Activated naive CD8-positive, alpha-beta T cell treated with anti-CD3 and anti-CD28 coated beads, Interleukin-2, amount 10 ng/mL, durations not matched to agents 7 days and 5 days (primary cell): ENCODE measurements around the gene PRPF19. TPM values are rescaled to one million over a fixed set of nuclear protein-coding genes. Genes with fewer than 3 reads are reported as not detected.
A peak's percentile ranks its signal among the peaks of the same experiment; 100 is the strongest.

Experiments
- ATAC-seq: fragments of 150-1000 bp; cut with Tn5 transposase; one replicate; pipeline ENCODE4 v1.10.0; 2021; ENCODE audit warnings: low read depth, moderate library complexity
- POLR2A ChIA-PET: fragments of 350-600 bp; sonication (Branson Sonifier 250); formaldehyde crosslinking; loops from one replicate; lab custom pipeline; 2021; ENCODE audit warnings: antibody characterized with exemption; lab: Charles Lee
- DNase-seq: peaks from one replicate; pipeline ENCODE4 v3.0.0; 2021
- H3K27ac Mint-ChIP-seq: one replicate; pipeline ENCODE4 v1.8.0; 2022; ENCODE audit warnings: mild to moderate bottlenecking, mixed read lengths
- H3K27me3 Mint-ChIP-seq: one replicate; pipeline ENCODE4 v1.8.0; 2022; ENCODE audit warnings: mild to moderate bottlenecking, moderate library complexity, mixed read lengths
- H3K36me3 Mint-ChIP-seq: one replicate; pipeline ENCODE4 v1.8.0; 2021; ENCODE audit warnings: mild to moderate bottlenecking, mixed read lengths
- H3K4me1 Mint-ChIP-seq: one replicate; pipeline ENCODE4 v1.8.0; 2021; ENCODE audit warnings: mixed read lengths
- H3K4me3 Mint-ChIP-seq: one replicate; pipeline ENCODE4 v1.8.0; 2022; ENCODE audit warnings: mild to moderate bottlenecking, moderate library complexity, mixed read lengths
- H3K9me3 Mint-ChIP-seq: one replicate; pipeline ENCODE4 v1.8.0; 2021; ENCODE audit warnings: mixed read lengths
- total RNA-seq, 2 experiments: library from RNA; stranded (reverse); gene quantifications; one replicate each; pipeline ENCODE4 v1.2.3, GENCODE V29; 2021

The PRPF19 gene
- total RNA-seq, 2 experiments from 2014 or later, result 97.7 to 103 TPM

GRCh38 chr11:60905047-60905446 lies 1.3 kb downstream of the PRPF19 start:
- H3K27ac Mint-ChIP-seq, result peak overlapping the region; percentile 91
- H3K4me1 Mint-ChIP-seq, result peaks cover 30% of the 10 kb centered on the region
- POLR2A ChIA-PET, result interaction anchor here (0.6 to 1.8 kb wide), 4 partner anchors 10 to 36 kb away, joined by 3 to 20 read pairs (median 4); partner anchors contain the start of gene TMEM109
- no peaks in the 10 kb centered on the region for H3K9me3 Mint-ChIP-seq
- peak overlapping the region; percentile 81 for H3K4me3 Mint-ChIP-seq
- H3K27me3 Mint-ChIP-seq, result no peaks in the 10 kb centered on the region
- H3K36me3 Mint-ChIP-seq, result no peaks in the 10 kb centered on the region
- ATAC-seq (no peak), DNase-seq (no peak)

GRCh38 chr11:60902625-60903024 lies 3.8 kb downstream of the PRPF19 start:
- Mint-ChIP-seq H3K4me1 (peaks cover 27% of the 10 kb centered on the region), H3K27me3 (no peaks in the 10 kb centered on the region), H3K4me3 (no peak overlapping the region), H3K36me3 (peaks cover 7% of the 10 kb centered on the region), H3K27ac (no peak overlapping the region), H3K9me3 (no peaks in the 10 kb centered on the region)
- POLR2A ChIA-PET, result interaction anchor here (2.0 kb wide), 1 partner anchor 11 kb away, joined by 13 read pairs; the partner anchor contains the start of gene TMEM109
- no peak for ATAC-seq
- no peak for DNase-seq

GRCh38 chr11:60900673-60901404 lies 5.5 kb downstream of the PRPF19 start:
- ATAC-seq, result no peak

GRCh38 chr11:60899977-60900376 lies 6.4 kb downstream of the PRPF19 start:
- POLR2A ChIA-PET, result no interaction called here
- Mint-ChIP-seq H3K4me1 (peaks cover 14% of the 10 kb centered on the region), H3K4me3 (no peak overlapping the region), H3K27me3 (no peaks in the 10 kb centered on the region), H3K27ac (no peak overlapping the region), H3K36me3 (peaks cover 13% of the 10 kb centered on the region), H3K9me3 (no peaks in the 10 kb centered on the region)
- ATAC-seq, result no peak
- DNase-seq, result no peak

More at GRCh38 chr11:60900673-60901404, 5.5 kb downstream of the PRPF19 start:
- DNase-seq, result no peak
- H3K27me3 Mint-ChIP-seq, result no peaks in the 10 kb centered on the region
- POLR2A ChIA-PET, result interaction anchor here (0.7 kb wide), 1 partner anchor 17 kb away, joined by 5 read pairs; no protein-coding TSS in a partner anchor
- no peak overlapping the region for H3K4me3 Mint-ChIP-seq
- peaks cover 13% of the 10 kb centered on the region for H3K36me3 Mint-ChIP-seq
- H3K27ac Mint-ChIP-seq, result no peak overlapping the region
- no peaks in the 10 kb centered on the region for H3K9me3 Mint-ChIP-seq
- H3K4me1 Mint-ChIP-seq, result peaks cover 21% of the 10 kb centered on the region

GRCh38 chr11:60899046-60899936 lies 7.1 kb downstream of the PRPF19 start:
- no peak for DNase-seq
- H3K4me3 Mint-ChIP-seq, result no peak overlapping the region

GRCh38 chr11:60897496-60897895 lies 8.9 kb downstream of the PRPF19 start:
- POLR2A ChIA-PET, result no interaction called here
- Mint-ChIP-seq H3K4me3 (no peak overlapping the region), H3K27ac (no peak overlapping the region), H3K9me3 (no peaks in the 10 kb centered on the region), H3K27me3 (no peaks in the 10 kb centered on the region), H3K36me3 (peaks cover 13% of the 10 kb centered on the region), H3K4me1 (no peaks in the 10 kb centered on the region)
- DNase-seq (no peak), ATAC-seq (no peak)

More at GRCh38 chr11:60899046-60899936, 7.1 kb downstream of the PRPF19 start:
- H3K4me1 Mint-ChIP-seq, result peaks cover 9% of the 10 kb centered on the region
- H3K36me3 Mint-ChIP-seq, result peaks cover 13% of the 10 kb centered on the region
- peak; percentile 78 for ATAC-seq
- POLR2A ChIA-PET, result no interaction called here
- peak overlapping the region; percentile 31 for H3K27ac Mint-ChIP-seq
- no peaks in the 10 kb centered on the region for H3K9me3 Mint-ChIP-seq
- no peaks in the 10 kb centered on the region for H3K27me3 Mint-ChIP-seq

GRCh38 chr11:60895687-60896086 lies 10.7 kb downstream of the PRPF19 start:
- no peaks in the 10 kb centered on the region for H3K27me3 Mint-ChIP-seq
- no peak overlapping the region for H3K4me3 Mint-ChIP-seq
- ATAC-seq (no peak), DNase-seq (no peak)
- no peaks in the 10 kb centered on the region for H3K4me1 Mint-ChIP-seq
- peaks cover 15% of the 10 kb centered on the region for H3K36me3 Mint-ChIP-seq
- H3K9me3 Mint-ChIP-seq, result no peaks in the 10 kb centered on the region
- H3K27ac Mint-ChIP-seq, result no peak overlapping the region
- POLR2A ChIA-PET, result interaction anchor here (0.8 to 1.0 kb wide), 2 partner anchors 10 to 18 kb away, joined by 3 read pairs; partner anchors contain the start of gene TMEM109

GRCh38 chr11:60891103-60891741 lies 15.2 kb downstream of the PRPF19 start:
- Mint-ChIP-seq H3K4me1 (peaks cover 4% of the 10 kb centered on the region), H3K27ac (no peak overlapping the region), H3K27me3 (no peaks in the 10 kb centered on the region), H3K9me3 (no peaks in the 10 kb centered on the region), H3K36me3 (peaks cover 13% of the 10 kb centered on the region), H3K4me3 (no peak overlapping the region)
- DNase-seq (no peak), ATAC-seq (no peak)
- POLR2A ChIA-PET, result interaction anchor here (0.6 to 0.8 kb wide), 2 partner anchors 19 to 115 kb away, joined by 3 to 5 read pairs; no protein-coding TSS in a partner anchor

- Mint-ChIP-seq H3K9me3 (no peaks in the 10 kb centered on the region), H3K27me3 (no peaks in the 10 kb centered on the region), H3K4me3 (no peak overlapping the region), H3K4me1 (peaks cover 4% of the 10 kb centered on the region), H3K36me3 (peaks cover 15% of the 10 kb centered on the region), H3K27ac (no peak overlapping the region)
- ATAC-seq, result no peak
- DNase-seq, result no peak
- POLR2A ChIA-PET, result interaction anchor here (0.6 to 0.8 kb wide), 2 partner anchors 19 to 115 kb away, joined by 3 to 5 read pairs; no protein-coding TSS in a partner anchor
Measured at GRCh38 chr11:60890696-60891095, 15.7 kb downstream of the PRPF19 start.

- Mint-ChIP-seq H3K4me1 (peaks cover 4% of the 10 kb centered on the region), H3K27me3 (no peaks in the 10 kb centered on the region), H3K36me3 (peaks cover 22% of the 10 kb centered on the region), H3K4me3 (no peak overlapping the region), H3K9me3 (no peaks in the 10 kb centered on the region), H3K27ac (peak overlapping the region; percentile 11)
- POLR2A ChIA-PET, result interaction anchor here (0.8 kb wide), 1 partner anchor 18 kb away, joined by 3 read pairs; no protein-coding TSS in a partner anchor
- DNase-seq, result no peak
- no peak for ATAC-seq
Measured at GRCh38 chr11:60889869-60890311, 16.5 kb downstream of the PRPF19 start.

- H3K27ac Mint-ChIP-seq, result no peak overlapping the region
- peaks cover 9% of the 10 kb centered on the region for H3K4me1 Mint-ChIP-seq
- H3K36me3 Mint-ChIP-seq, result peaks cover 26% of the 10 kb centered on the region
- ATAC-seq, result peak; percentile 99
- DNase-seq, result peak; percentile 55
- H3K27me3 Mint-ChIP-seq, result no peaks in the 10 kb centered on the region
- POLR2A ChIA-PET, result interaction anchor here (0.7 to 2.8 kb wide), 8 partner anchors 17 to 112 kb away, joined by 3 to 35 read pairs (median 6); partner anchors contain the start of gene PTGDR2
- no peak overlapping the region for H3K4me3 Mint-ChIP-seq
- no peaks in the 10 kb centered on the region for H3K9me3 Mint-ChIP-seq
Measured at GRCh38 chr11:60887556-60887955, 18.8 kb downstream of the PRPF19 start.

GRCh38 chr11:60880643-60881282 lies 25.6 kb downstream of the PRPF19 start:
- Mint-ChIP-seq H3K36me3 (peaks cover 19% of the 10 kb centered on the region), H3K4me1 (peaks cover 9% of the 10 kb centered on the region), H3K27me3 (no peaks in the 10 kb centered on the region), H3K9me3 (no peaks in the 10 kb centered on the region), H3K27ac (peak overlapping the region; percentile 49), H3K4me3 (no peak overlapping the region)
- POLR2A ChIA-PET, result no interaction called here
- DNase-seq (no peak), ATAC-seq (no peak)
